OCI-M1 (cell line): ENCODE results near the gene COMTD1.
"Not testable (repeated sequence)": the region's sequence is repeated elsewhere in the genome, so short reads cannot be mapped to it uniquely, and the experiment has no call there.

ENCODE experiments used
- DNase-seq: peaks from one replicate; lab custom pipeline; 2025; lab: John Stamatoyannopoulos, UW

Gene COMTD1

DNA sequence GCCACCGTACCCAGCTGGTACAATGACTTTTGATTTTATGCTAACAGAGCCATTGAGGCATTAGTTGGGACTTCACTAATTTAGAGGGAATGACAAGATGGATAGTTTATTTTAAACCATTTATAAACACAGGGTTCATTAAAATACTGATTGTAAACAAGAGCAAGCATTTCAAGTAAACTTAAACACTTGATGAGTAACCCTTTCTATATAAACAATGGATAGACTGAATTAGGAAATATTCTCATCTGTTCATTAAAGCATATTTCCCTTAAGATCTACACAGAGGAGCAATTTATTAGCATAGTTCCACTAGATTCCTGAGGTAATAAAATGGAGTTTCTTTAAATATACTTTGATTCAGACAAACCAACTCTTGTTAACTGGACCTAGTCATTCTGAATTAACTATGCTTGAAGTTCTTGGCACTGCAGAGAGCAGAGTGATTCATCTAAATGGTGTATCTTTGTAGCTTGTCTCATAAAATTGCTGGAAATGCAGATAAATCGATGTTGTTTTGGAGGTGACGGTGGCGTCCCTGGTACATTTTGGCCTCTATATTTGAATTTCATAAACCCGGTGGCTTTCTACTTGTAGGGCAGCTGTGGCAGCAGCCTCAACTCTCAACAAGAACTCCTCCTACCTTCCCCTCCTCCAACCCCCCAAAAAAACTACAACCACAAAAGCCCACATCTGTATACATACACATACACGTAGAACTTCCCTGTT lies 40.6 kb downstream of the COMTD1 start:
- no peak for DNase-seq

DNA sequence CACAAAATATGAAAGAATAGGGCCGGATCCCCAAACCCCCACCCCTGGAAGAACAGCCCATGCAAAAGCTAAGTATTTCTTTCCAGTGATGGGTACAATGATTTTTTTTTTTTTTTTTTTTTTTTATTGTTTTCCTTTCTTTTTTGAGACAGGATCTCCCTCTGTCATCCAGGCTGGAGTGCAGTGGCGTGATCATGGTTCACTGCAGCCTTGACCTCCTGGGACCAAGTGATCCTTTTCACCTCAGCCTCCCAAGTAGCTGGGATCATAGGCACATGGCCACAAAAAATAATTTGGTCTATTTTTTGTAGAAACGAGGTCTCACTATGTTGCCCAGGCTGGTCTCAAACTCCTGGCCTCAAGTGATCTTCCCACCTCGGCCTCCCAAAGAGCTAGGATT lies 41.1 kb downstream of the COMTD1 start:
- not testable (repeated sequence) for DNase-seq

DNA sequence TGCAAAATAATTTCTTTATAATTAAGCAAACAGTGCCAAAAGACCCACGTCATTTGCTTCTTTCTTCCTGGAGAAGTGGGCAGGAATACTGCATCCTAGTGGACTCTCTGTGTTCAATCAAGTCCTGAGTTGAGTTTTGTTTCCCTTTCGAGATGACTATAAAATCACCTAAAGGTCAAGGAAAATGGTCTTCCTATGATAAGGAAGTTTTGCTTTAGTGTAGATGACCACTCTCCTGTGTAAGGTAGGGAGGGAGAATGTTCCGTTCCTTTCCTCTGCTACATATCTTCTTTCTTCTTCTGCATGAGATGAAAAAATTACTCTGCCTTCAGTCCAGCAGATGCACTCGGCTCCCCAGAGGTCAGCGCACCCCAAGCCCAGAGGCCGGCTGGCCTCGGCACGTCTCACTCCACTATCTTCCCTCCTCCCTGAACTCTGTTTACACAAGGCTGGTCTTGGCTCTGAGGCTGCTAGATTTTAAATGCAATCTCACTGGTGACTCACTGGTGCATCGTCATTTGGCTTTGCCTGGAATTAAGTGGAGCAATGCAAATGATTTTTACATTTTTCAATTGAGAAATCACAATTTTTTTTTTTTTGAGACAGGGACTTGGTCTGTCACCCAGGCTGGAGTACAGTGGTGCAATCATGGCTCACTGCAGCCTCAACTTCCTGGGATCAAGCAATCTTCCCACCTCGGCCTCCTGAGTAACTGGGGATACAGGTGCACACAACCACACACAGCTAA lies 43.8 kb downstream of the COMTD1 start:
- DNase-seq: peak; percentile 50

DNA sequence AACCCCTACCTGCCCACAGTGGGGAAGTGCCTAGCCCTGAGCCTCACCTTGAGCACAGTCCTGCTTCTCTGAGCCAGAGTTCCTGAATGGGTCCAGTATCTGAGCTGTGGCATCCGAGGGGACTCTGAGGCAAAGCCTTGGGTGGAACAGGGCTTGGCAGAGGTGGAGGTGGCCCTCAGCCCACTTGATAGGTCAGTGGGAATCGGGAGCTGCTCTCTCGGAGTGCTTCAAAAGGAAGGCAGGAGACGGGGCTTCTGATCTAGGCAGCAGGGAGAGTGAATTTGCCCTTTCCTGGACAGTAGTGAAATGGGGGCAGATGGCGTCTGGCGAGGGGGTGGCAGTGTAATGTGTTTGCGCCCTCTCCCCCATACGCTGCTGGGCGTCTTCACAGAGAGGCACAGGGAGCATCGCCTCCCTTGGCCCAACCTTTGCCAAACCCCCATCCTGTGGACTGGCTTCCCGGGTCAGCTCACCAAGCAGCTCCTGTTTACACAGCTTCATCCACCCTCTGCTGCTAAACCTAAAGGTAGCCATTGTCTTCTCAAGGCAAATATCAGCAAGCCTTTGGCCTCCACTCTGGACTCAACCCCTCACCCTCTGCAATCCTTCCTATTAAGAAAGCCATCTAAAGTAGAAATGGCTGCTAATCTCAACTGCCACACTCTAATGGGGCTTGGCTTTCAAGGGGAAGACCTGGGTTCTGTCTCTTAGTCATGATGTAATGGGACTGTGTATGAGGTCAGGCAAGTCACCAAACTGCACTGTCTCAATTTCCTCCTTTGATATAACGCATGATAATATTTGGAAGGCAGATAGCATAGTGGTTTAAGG lies 46.3 kb downstream of the COMTD1 start:
- DNase-seq: peak; percentile 33

DNA sequence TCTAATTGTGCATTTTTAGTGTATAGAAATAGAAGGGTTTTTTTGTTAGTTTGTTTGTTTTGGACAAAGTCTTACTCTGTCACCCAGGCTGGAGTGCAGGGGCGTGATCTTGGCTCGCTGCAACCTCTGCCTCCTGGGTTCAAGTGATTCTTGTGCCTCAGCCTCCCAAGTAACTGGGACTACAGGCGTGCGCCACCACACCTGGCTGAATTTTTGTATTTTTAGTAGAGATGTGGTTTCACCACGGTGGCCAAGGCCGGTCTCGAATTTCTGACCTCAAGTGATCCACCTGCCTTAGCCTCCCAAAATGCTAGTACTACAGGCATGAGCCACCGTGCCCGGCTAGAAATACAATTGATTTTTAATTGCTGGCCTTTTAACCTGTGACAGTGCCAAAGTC lies 47.2 kb downstream of the COMTD1 start:
- not testable (repeated sequence) for DNase-seq

DNA sequence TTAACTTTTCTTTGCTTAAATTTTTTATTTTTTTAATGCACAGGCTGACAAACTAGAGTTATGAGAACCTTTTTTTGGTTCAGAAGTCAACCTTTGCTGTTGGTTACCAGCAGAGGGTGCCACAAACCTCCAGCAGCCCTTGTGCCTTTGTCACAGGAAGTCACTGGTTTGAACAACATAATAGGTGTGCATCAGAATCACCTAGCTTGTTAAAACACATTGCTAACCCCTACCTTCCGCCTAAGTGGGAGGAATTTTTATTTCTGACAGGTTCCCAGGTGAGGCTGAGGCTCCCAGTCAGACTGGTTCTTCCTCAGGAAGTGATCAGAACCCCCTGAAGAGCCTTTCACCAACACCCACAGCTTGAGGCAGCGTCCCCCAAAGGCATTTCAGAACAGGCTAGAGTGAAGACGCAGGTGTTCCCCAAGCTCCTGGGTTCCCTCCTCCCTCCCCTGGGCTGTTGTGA lies 47.8 kb downstream of the COMTD1 start:
- DNase-seq: peak; percentile 81

DNA sequence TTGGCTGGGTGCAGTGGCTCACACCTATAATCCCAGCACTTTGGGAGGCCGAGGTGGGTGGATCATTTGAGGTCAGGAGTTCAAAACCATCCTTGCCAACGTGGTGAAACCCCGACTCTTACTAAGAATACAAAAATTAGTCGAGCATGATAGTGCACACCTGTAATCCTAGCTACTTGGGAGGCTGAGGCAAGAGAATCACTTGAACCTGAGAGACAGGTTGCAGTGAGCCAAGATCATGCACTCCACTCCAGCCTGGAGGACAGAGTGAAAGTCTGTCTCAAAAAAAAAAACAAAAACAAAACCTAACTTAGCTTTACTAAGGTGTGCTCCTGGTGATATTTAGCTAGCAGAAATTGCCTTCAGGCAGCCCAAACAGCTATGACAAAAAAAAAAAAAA lies 49.4 kb downstream of the COMTD1 start:
- DNase-seq: no peak
